SK-N-SH treated with all-trans-retinoic acid at 6 μM for 48 hours (cell line): ENCODE data around the gene MAPKBP1.

ENCODE experiments used
- ATAC-seq: fragments of 200-7000 bp; cut with Tn5 transposase; 3 replicates; pipeline ENCODE4 v1.9.1; 2020; ENCODE audit warnings: mild to moderate bottlenecking, moderate library complexity
- ARNTL ChIP-seq: fragments of 450-650 bp; formaldehyde crosslinking; IDR thresholded peaks from 2 replicates; pipeline ENCODE4 v1.5.0; 2020; ENCODE audit warnings: low read depth, mild to moderate bottlenecking, moderate library complexity, borderline replicate concordance
- BACH2 ChIP-seq: fragments of 250-450 bp; sonication (Bioruptor Pico); IDR thresholded peaks from 2 replicates; pipeline ENCODE4 v1.9.0; 2021; ENCODE audit warnings: mild to moderate bottlenecking, borderline replicate concordance
- CSDC2 ChIP-seq: fragments of 250-450 bp; sonication (Bioruptor Pico); IDR thresholded peaks from 2 replicates; pipeline ENCODE4 v1.5.0; 2020; ENCODE audit warnings: mild to moderate bottlenecking, moderate library complexity
- CSRNP3 ChIP-seq: fragments of 250-450 bp; sonication (Bioruptor Pico); IDR thresholded peaks from 2 replicates; pipeline ENCODE4 v1.5.1; 2021; ENCODE audit warnings: mild to moderate bottlenecking, moderate library complexity
- ESRRG ChIP-seq: fragments of 250-450 bp; sonication (Bioruptor Pico); IDR thresholded peaks from 2 replicates; pipeline ENCODE4 v1.6.1; 2021; ENCODE audit warnings: mild to moderate bottlenecking
- GLIS3 ChIP-seq: fragments of 250-450 bp; sonication (Bioruptor Pico); IDR thresholded peaks from 2 replicates; pipeline ENCODE4 v1.5.0; 2020; ENCODE audit warnings: mild to moderate bottlenecking, moderate library complexity
- ISL1 ChIP-seq: fragments of 250-450 bp; sonication (Bioruptor Pico); IDR thresholded peaks from 2 replicates; pipeline ENCODE4 v2.1.2; 2022; ENCODE audit warnings: mild to moderate bottlenecking, moderate library complexity
- OSR1 ChIP-seq: fragments of 250-450 bp; sonication (Bioruptor Pico); IDR thresholded peaks from 2 replicates; pipeline ENCODE4 v1.8.0; 2022; ENCODE audit warnings: moderate library complexity, mild to moderate bottlenecking, inconsistent platforms
- PPARA ChIP-seq: fragments of 250-450 bp; sonication (Bioruptor Pico); IDR thresholded peaks from 2 replicates; pipeline ENCODE4 v1.5.0; 2020; ENCODE audit warnings: mild to moderate bottlenecking, borderline replicate concordance
- RARB ChIP-seq: fragments of 250-450 bp; sonication (Bioruptor Pico); IDR thresholded peaks from 2 replicates; pipeline ENCODE4 v1.8.0; 2021; ENCODE audit warnings: mild to moderate bottlenecking, moderate library complexity
- SNAI2 ChIP-seq: fragments of 250-450 bp; sonication (Bioruptor Pico); IDR thresholded peaks from 2 replicates; pipeline ENCODE4 v1.5.0; 2020; ENCODE audit warnings: mild to moderate bottlenecking, moderate library complexity
- TCF4 ChIP-seq: fragments of 250-450 bp; sonication (Bioruptor Pico); IDR thresholded peaks from 2 replicates; pipeline ENCODE4 v1.8.0; 2021; ENCODE audit warnings: mild to moderate bottlenecking, moderate library complexity, borderline replicate concordance
- TOX ChIP-seq: fragments of 250-450 bp; sonication (Bioruptor Pico); IDR thresholded peaks from 2 replicates; pipeline ENCODE4 v1.8.0; 2021; ENCODE audit warnings: mild to moderate bottlenecking, moderate library complexity, borderline replicate concordance
- ZC3H10 ChIP-seq: fragments of 250-450 bp; sonication (Bioruptor Pico); IDR thresholded peaks from 2 replicates; pipeline ENCODE4 v1.5.1; 2021; ENCODE audit warnings: mild to moderate bottlenecking, moderate library complexity
- ZFP3 ChIP-seq: fragments of 250-450 bp; sonication (Bioruptor Pico); IDR thresholded peaks from 2 replicates; pipeline ENCODE4 v1.5.0; 2020; ENCODE audit warnings: mild to moderate bottlenecking, moderate library complexity
- ZFP30 ChIP-seq: fragments of 450-650 bp; formaldehyde crosslinking; IDR thresholded peaks from 2 replicates; pipeline ENCODE4 v1.5.0; 2022; ENCODE audit warnings: mild to moderate bottlenecking, moderate library complexity
- ZNF565 ChIP-seq: fragments of 450-650 bp; formaldehyde crosslinking; conservative IDR thresholded peaks from 2 replicates; pipeline ENCODE4 v1.5.0; 2020; ENCODE audit warnings: low read depth, mild to moderate bottlenecking, moderate library complexity
- ZNF70 ChIP-seq: fragments of 450-650 bp; formaldehyde crosslinking; IDR thresholded peaks from 2 replicates; pipeline ENCODE4 v1.5.0; 2020; ENCODE audit warnings: mild to moderate bottlenecking, moderate library complexity
- ZNF8 ChIP-seq: fragments of 450-650 bp; formaldehyde crosslinking; IDR thresholded peaks from 2 replicates; pipeline ENCODE4 v1.5.0; 2020; ENCODE audit warnings: mild to moderate bottlenecking, moderate library complexity
- TF ChIP-seq, protein P1 (sequence below): fragments of 250-450 bp; sonication (Bioruptor Pico); IDR thresholded peaks from 2 replicates; pipeline ENCODE4 v1.8.0; 2020; ENCODE audit warnings: mild to moderate bottlenecking, moderate library complexity, borderline replicate concordance
- TF ChIP-seq, protein P2 (sequence below): fragments of 250-450 bp; sonication (Bioruptor Pico); IDR thresholded peaks from 2 replicates; pipeline ENCODE4 v1.5.1; 2020; ENCODE audit warnings: low read depth, mild to moderate bottlenecking, moderate library complexity
- TF ChIP-seq, protein P3 (sequence below): fragments of 250-450 bp; sonication (Bioruptor Pico); IDR thresholded peaks from 2 replicates; pipeline ENCODE4 v1.5.0; 2020; ENCODE audit warnings: mild to moderate bottlenecking, moderate library complexity
- TF ChIP-seq, protein P4 (sequence below): fragments of 250-450 bp; sonication (Bioruptor Pico); IDR thresholded peaks from 2 replicates; pipeline ENCODE4 v1.8.0; 2021; ENCODE audit warnings: low read depth, mild to moderate bottlenecking, moderate library complexity, borderline replicate concordance

The MAPKBP1 gene

GRCh38 chr15:41812820-41813375 lies 38.6 kb downstream of the MAPKBP1 start:
- no peak for ATAC-seq
- TF ChIP-seq, protein P1, sequence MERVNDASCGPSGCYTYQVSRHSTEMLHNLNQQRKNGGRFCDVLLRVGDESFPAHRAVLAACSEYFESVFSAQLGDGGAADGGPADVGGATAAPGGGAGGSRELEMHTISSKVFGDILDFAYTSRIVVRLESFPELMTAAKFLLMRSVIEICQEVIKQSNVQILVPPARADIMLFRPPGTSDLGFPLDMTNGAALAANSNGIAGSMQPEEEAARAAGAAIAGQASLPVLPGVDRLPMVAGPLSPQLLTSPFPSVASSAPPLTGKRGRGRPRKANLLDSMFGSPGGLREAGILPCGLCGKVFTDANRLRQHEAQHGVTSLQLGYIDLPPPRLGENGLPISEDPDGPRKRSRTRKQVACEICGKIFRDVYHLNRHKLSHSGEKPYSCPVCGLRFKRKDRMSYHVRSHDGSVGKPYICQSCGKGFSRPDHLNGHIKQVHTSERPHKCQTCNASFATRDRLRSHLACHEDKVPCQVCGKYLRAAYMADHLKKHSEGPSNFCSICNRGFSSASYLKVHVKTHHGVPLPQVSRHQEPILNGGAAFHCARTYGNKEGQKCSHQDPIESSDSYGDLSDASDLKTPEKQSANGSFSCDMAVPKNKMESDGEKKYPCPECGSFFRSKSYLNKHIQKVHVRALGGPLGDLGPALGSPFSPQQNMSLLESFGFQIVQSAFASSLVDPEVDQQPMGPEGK (CRISPR knock-in tag), result no peak
- TF ChIP-seq ARNTL (CRISPR knock-in tag), result no peak
- TF ChIP-seq, protein P2, sequence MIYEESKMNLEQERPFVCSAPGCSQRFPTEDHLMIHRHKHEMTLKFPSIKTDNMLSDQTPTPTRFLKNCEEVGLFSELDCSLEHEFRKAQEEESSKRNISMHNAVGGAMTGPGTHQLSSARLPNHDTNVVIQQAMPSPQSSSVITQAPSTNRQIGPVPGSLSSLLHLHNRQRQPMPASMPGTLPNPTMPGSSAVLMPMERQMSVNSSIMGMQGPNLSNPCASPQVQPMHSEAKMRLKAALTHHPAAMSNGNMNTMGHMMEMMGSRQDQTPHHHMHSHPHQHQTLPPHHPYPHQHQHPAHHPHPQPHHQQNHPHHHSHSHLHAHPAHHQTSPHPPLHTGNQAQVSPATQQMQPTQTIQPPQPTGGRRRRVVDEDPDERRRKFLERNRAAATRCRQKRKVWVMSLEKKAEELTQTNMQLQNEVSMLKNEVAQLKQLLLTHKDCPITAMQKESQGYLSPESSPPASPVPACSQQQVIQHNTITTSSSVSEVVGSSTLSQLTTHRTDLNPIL (CRISPR knock-in tag), result no peak
- TF ChIP-seq PPARA (CRISPR knock-in tag), result no peak
- TF ChIP-seq GLIS3, result no peak
- TF ChIP-seq TCF4 (CRISPR knock-in tag), result no peak
- no peak for TF ChIP-seq ZC3H10 (CRISPR knock-in tag)
- no peak for TF ChIP-seq RARB (CRISPR knock-in tag)
- no peak for TF ChIP-seq ZFP30
- no peak for TF ChIP-seq CSRNP3
- TF ChIP-seq SNAI2 (CRISPR knock-in tag), result no peak
- no peak for TF ChIP-seq ZFP3
- no peak for TF ChIP-seq BACH2
- TF ChIP-seq ZNF8 (CRISPR knock-in tag), result no peak
- no peak for TF ChIP-seq CSDC2 (CRISPR knock-in tag)
- no peak for TF ChIP-seq ZNF70

DNA sequence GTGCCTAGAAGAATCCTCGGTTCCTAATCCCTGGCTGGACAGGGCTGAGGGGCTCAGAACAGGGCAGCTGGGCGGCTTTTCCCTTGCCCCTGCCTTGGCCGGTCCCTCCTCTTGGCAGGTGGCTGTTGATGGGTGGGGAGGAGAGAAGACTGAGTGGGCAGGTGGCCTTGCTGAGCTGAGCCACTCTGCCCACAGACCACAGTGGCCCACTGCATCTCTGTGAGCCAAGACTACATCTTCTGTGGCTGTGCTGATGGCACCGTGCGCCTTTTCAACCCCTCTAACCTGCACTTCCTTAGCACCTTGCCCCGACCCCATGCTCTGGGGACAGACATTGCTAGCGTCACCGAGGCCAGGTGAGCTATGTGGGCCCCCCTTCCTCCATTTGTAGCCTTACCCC lies 39.1 kb downstream of the MAPKBP1 start:
- TF ChIP-seq ZFP30, result no peak
- TF ChIP-seq, protein P2 (CRISPR knock-in tag), result no peak
- no peak for TF ChIP-seq ESRRG
- TF ChIP-seq BACH2, result no peak
- TF ChIP-seq ZNF70, result no peak
- no peak for TF ChIP-seq SNAI2 (CRISPR knock-in tag)
- TF ChIP-seq ISL1, result no peak
- no peak for TF ChIP-seq CSDC2 (CRISPR knock-in tag)
- no peak for TF ChIP-seq ZFP3
- no peak for TF ChIP-seq ZNF8 (CRISPR knock-in tag)
- ATAC-seq, result no peak

DNA sequence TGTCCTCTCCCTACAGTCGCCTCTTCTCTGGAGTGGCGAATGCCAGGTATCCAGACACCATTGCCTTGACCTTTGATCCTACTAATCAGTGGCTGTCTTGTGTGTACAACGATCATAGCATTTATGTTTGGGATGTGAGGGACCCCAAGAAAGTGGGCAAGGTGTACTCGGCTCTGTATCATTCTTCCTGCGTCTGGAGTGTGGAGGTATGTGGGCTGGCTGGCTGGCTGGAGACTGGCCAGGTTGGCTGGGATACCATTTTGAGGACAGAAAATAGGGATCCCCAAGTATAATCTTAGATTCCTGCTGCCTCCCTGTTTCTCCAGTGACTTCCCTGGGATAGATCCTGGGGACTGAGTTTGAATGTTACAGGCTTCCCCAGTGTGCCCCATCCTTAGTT lies 40.2 kb downstream of the MAPKBP1 start:
- ATAC-seq, result no peak
- TF ChIP-seq TOX (CRISPR knock-in tag) (no peak), ZNF8 (CRISPR knock-in tag) (no peak), BACH2 (no peak), SNAI2 (CRISPR knock-in tag) (no peak), ZNF70 (no peak), ESRRG (no peak), OSR1 (no peak), RARB (CRISPR knock-in tag) (no peak), ARNTL (CRISPR knock-in tag) (no peak), ISL1 (no peak), ZC3H10 (CRISPR knock-in tag) (no peak), TCF4 (CRISPR knock-in tag) (no peak), ZFP30 (no peak), ZNF565 (CRISPR knock-in tag) (no peak), PPARA (CRISPR knock-in tag) (no peak), CSDC2 (CRISPR knock-in tag) (no peak)
- TF ChIP-seq, protein P2 (CRISPR knock-in tag), result no peak
- TF ChIP-seq, protein P1 (CRISPR knock-in tag), result no peak
- TF ChIP-seq, protein P3, sequence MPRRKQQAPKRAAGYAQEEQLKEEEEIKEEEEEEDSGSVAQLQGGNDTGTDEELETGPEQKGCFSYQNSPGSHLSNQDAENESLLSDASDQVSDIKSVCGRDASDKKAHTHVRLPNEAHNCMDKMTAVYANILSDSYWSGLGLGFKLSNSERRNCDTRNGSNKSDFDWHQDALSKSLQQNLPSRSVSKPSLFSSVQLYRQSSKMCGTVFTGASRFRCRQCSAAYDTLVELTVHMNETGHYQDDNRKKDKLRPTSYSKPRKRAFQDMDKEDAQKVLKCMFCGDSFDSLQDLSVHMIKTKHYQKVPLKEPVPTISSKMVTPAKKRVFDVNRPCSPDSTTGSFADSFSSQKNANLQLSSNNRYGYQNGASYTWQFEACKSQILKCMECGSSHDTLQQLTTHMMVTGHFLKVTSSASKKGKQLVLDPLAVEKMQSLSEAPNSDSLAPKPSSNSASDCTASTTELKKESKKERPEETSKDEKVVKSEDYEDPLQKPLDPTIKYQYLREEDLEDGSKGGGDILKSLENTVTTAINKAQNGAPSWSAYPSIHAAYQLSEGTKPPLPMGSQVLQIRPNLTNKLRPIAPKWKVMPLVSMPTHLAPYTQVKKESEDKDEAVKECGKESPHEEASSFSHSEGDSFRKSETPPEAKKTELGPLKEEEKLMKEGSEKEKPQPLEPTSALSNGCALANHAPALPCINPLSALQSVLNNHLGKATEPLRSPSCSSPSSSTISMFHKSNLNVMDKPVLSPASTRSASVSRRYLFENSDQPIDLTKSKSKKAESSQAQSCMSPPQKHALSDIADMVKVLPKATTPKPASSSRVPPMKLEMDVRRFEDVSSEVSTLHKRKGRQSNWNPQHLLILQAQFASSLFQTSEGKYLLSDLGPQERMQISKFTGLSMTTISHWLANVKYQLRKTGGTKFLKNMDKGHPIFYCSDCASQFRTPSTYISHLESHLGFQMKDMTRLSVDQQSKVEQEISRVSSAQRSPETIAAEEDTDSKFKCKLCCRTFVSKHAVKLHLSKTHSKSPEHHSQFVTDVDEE (CRISPR knock-in tag), result no peak
- TF ChIP-seq, protein P4, sequence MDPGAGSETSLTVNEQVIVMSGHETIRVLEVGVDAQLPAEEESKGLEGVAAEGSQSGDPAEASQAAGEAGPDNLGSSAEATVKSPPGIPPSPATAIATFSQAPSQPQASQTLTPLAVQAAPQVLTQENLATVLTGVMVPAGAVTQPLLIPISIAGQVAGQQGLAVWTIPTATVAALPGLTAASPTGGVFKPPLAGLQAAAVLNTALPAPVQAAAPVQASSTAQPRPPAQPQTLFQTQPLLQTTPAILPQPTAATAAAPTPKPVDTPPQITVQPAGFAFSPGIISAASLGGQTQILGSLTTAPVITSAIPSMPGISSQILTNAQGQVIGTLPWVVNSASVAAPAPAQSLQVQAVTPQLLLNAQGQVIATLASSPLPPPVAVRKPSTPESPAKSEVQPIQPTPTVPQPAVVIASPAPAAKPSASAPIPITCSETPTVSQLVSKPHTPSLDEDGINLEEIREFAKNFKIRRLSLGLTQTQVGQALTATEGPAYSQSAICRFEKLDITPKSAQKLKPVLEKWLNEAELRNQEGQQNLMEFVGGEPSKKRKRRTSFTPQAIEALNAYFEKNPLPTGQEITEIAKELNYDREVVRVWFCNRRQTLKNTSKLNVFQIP (CRISPR knock-in tag), result no peak
- TF ChIP-seq, all 23 proteins: peak for 0
